ENCODE data around the gene CAPZA2.
A peak's percentile ranks its signal among the peaks of the same experiment; 100 is the strongest.

CAPZA2 gene

DNA sequence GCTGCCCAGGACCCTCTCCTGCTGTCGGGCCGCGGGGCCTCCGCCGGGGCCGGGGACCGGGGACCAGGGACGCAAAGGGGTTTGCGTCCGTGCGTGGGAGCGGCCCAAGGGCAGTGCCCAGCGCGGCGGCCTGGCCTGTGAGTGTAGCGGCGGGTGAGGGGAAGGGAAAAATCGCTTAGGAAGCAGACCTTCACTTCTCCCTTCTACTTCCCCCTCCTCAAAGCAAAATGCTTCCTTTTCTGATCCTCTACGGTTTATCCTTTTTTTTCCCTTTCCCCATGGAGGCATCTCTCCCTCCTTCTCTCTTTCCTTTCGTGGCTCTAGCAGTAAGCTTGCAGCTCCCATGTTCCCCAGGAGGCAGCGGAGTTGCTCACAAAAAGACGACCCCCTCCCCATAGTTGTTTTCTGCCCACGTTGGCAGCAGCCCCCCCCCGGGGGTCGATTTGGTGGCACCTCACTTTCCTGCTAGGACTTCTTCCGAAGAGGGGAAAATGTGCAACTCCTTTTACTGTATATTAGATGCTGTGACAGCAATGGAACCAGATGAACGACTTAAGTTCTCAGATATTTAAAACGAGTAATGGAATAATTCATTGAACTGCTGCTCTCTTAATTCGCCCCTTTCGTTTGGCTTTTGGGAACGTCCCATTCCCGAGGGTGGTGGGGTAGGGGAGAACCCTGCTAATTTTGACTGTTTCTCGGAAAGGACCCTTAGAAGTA is 724 bp downstream of the CAPZA2 start:
- no peak for DNase-seq (ENCODE audit: low read depth in 2 of 2)

GRCh38 chr7:116863936-116864500 is 1.6 kb downstream of the CAPZA2 start:
- DNase-seq (ENCODE audit: low read depth in 2 of 2): no peak

DNA sequence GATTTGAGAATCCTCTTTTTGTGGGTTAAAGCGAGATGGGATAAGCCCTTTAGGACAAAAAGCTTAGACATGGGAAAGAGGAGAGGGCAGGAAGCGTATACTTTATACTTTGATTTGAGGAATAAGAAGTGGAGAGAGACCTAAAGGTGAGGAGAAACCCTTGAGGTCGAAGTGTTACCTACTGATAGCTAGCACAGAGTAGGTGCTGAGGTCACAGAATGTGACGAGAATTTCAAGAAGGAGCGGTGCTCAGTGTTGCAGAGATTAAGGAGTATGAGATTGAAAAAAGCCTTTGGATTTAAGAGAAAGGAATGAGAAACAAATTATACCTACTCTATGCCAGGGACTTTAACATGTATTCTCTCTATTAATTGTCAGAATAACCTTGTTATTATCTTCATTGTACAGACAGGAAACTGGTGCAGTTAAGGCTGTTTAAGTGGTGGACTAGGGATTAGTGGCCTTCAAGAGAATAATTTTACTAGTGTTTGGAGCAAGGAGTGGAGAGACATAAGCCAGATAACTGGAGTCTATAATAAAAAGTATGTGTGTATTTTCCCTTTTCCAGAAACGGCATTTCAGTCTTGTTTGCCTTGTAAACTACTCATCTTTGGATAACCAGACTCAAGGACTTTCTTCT is 8.8 kb downstream of the CAPZA2 start:
- no peak for DNase-seq (ENCODE audit: low read depth in 2 of 2)

- no peak for DNase-seq (ENCODE audit: low read depth in 2 of 2)
Observed at GRCh38 chr7:116872026-116872425, 9.6 kb downstream of the CAPZA2 start.

DNA sequence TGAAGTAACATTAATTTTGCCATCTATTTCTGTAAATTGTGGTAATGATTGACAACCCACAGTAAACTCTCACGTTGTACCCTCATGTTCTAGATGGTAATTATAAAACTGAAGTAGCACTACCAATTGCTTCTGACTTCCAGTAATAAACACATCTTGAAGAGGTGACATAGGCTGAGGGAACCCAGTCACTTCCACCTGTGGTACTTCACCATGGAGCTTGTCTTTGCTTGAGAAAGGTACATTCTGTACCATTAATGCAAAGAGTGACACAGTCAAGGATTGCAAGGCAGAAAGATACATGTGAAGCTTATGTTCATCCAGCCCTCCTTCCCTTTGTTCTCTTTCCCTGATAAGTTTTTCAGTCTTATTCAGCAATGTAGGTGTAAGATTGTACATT is 11.2 kb downstream of the CAPZA2 start:
- no peak for DNase-seq (ENCODE audit: low read depth in 2 of 2)

GRCh38 chr7:116876664-116877442 is 14.5 kb downstream of the CAPZA2 start:
- DNase-seq (ENCODE audit: low read depth in 2 of 2): no peak

DNA sequence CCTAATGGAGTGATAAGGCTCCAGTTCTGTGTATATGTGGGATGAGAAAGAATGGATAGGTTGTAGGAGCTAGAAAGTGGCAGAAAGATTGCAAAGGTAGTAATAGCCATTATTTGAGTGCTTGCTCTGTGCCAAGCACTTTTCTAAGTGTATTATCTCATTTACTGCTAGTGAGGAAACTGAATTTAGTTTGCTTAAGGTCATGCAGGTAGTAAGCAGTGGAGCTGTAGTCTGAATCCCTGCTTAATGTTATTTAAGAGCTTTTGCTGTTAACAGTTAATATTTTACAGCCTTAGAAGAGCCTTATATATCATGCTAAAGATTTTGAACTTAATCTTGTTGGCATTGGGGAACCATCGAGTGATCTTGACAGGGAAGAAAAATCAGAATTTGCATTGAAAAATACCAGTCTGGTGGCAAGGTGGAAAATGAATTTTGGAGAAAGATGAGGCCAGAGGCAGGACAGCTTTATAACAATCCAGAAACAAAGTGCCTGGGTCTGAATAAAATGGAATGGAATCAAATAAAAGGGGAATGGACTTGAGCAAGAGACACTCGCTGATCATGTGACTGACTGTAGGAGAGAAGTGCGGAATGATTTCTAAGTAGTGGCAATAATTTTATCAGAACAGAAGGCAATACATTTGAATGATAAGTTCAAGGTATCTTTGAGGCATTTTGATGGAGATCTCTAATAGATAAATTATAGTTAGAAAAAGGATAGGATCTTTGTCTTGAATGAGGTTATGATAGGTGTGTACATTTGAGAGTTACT is 15.2 kb downstream of the CAPZA2 start:
- no peak for DNase-seq (ENCODE audit: low read depth in 2 of 2)

GRCh38 chr7:116884691-116885090 is 22.3 kb downstream of the CAPZA2 start:
- DNase-seq (ENCODE audit: low read depth in 2 of 2): no peak

DNA sequence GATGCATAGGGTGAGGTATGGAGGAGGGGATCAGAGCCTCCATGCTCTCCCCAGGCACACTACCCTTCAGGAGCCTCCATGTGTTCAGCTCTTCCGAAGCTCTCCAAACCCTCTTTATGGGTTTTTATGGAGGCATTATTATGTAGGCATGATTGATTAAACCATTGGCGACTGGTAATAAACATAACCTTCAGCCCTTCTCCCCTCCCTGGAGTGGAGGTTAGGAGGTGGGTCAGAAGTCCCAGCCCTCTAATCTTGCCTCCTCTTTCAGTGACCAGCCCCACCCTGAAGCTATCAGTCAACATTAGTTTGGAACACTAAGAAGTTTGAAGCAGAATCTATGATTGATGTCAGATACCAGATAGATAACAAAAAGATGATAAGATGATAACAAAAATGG is 23.3 kb downstream of the CAPZA2 start:
- DNase-seq (ENCODE audit: low read depth in 2 of 2): no peak

GRCh38 chr7:116886543-116887156 is 24.3 kb downstream of the CAPZA2 start:
- no peak for DNase-seq (ENCODE audit: low read depth in 2 of 2)

DNA sequence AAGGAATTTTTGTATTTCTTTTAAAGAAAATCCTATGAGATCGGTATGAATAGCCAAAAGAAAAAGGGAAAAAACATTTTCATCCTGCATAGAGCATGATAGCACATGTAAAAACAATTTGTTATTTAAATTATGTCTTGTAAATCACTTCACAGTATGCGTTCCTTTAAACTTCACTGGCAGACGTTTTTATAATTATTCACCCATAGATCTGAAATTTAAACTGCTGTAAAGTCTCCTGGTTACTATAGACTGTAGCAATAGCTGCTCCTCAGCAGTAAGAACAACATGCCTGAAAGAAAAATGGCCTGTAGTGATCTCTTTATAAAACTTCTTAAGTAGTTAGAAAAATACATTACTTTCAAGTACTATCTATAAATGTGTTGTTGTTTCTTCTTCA is 26.5 kb downstream of the CAPZA2 start:
- DNase-seq (ENCODE audit: low read depth in 2 of 2): no peak

GRCh38 chr7:116895849-116896248 is 33.5 kb downstream of the CAPZA2 start:
- DNase-seq (ENCODE audit: low read depth in 2 of 2): no peak

- no peak for DNase-seq (ENCODE audit: low read depth in 2 of 2)
Observed at GRCh38 chr7:116897661-116898060, 35.3 kb downstream of the CAPZA2 start.

DNA sequence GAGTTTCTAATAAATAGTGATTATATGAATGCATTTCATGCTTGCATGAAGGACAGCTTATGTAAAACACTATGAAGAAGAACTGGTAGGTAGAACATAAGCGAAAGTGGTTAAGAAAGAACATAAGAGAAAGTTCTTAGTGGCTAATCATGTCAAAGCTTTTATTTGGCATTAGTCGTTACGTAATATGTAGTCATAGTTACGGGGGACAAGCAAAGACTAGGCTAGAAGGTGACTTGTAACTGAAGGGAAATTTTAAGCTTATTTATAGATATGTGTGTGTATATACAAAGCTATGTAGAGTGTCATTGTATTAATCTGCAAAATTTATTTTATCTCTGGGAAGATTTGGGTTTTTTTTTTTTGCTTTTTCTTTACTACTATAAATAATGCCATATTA is 36.9 kb downstream of the CAPZA2 start:
- no peak for DNase-seq (ENCODE audit: low read depth in 2 of 2)

GRCh38 chr7:116901143-116901542 is 38.8 kb downstream of the CAPZA2 start:
- no peak for DNase-seq (ENCODE audit: low read depth in 2 of 2)

GRCh38 chr7:116902867-116903266 is 40.5 kb downstream of the CAPZA2 start:
- no peak for DNase-seq (ENCODE audit: low read depth in 2 of 2)

- no peak for DNase-seq (ENCODE audit: low read depth in 2 of 2)
Observed at GRCh38 chr7:116906391-116906790, 44.0 kb downstream of the CAPZA2 start.

DNA sequence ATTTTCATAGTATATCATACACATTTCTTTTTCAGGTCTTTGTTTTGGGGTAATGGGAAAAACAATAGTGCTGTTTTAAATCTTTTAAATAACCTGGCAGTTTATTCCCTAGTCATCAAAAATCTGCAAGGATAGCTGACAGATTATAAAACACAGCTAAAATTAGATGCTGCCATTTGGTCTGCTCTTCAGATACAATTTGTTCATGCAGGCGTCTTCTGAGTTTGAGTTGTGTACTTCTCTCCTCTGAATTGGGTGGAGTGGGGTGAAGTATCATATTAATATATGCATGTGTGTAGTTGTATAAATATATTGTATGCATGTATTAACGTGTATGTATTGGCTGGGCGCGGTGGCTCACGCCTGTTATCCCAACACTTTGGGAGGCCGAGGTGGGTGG is 48.0 kb downstream of the CAPZA2 start:
- no peak for DNase-seq (ENCODE audit: low read depth in 2 of 2)

DNA sequence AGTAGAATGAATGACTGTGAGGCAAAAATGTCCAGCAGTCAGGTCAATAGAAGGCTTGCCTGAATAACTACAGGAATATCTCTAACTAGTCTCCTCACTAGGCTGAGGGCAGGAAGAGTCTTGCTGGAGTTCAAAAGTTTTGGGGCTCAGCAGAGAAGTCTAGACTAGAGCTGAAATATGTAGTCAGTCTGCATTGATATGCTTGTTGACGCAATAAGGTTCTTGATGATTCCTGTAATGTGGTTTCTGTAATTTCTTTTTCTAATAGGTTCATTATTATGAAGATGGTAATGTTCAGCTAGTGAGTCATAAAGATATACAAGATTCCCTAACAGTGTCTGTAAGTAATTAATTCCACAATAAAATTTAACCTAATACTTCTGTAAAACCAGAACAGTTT is 49.4 kb downstream of the CAPZA2 start:
- peak; percentile 34 to 37 for DNase-seq (ENCODE audit: low read depth in 2 of 2)

GRCh38 chr7:116912269-116912909 is 50.0 kb downstream of the CAPZA2 start:
- DNase-seq (ENCODE audit: low read depth in 2 of 2): no peak

GRCh38 chr7:116918704-116919103 is 56.3 kb downstream of the CAPZA2 start:
- DNase-seq (ENCODE audit: low read depth in 2 of 2): peak; percentile 27 to 48

Data from fibroblast of skin of left biceps (primary cell).